ENCODE results near the gene KRTAP12-2. TPM values are rescaled to one million over a fixed set of nuclear protein-coding genes. Genes with fewer than 3 reads are reported as not detected.
"Not testable (repeated sequence)": the region's sequence is repeated elsewhere in the genome, so short reads cannot be mapped to it uniquely, and the experiment has no call there.

Gene KRTAP12-2
- total RNA-seq, 1 experiment from 2014 or later, result not detected

GRCh38 chr21:44697811-44698734 is 31.3 kb upstream of the KRTAP12-2 start:
- no peak for DNase-seq (ENCODE audit: low spot score)
- H3K9me3 Mint-ChIP-seq, result peaks cover 12% of the 10 kb centered on the region
- peaks cover 76% of the 10 kb centered on the region for H3K4me1 Mint-ChIP-seq
- peaks cover 4% of the 10 kb centered on the region for H3K27me3 Mint-ChIP-seq (ENCODE audit: low read depth)
- ChIA-PET POLR2A (interaction anchor here (1.2 kb wide), 1 partner anchor 96 kb away, joined by 3 read pairs; no protein-coding TSS in a partner anchor), CTCF (interaction anchor here (0.6 to 2.2 kb wide), 5 partner anchors 8 to 441 kb away, joined by 3 to 11 read pairs (median 3); partner anchors contain the start of gene TSPEAR)
- no peak overlapping the region for H3K4me3 Mint-ChIP-seq
- TF ChIP-seq ZNF138 (CRISPR knock-in tag; conservative IDR thresholded peaks at IDR 0.05) (no peak), IRF2 (CRISPR knock-in tag; IDR thresholded peaks at IDR 0.05; ENCODE audit: borderline replicate concordance, low read depth) (no peak), ZNF423 (CRISPR knock-in tag; IDR thresholded peaks at IDR 0.05) (no peak), ELF4 (CRISPR knock-in tag; IDR thresholded peaks at IDR 0.05; ENCODE audit: low read depth) (no peak), USF2 (CRISPR knock-in tag; IDR thresholded peaks at IDR 0.05) (no peak), ZSCAN18 (CRISPR knock-in tag; IDR thresholded peaks at IDR 0.05) (no peak)
- peak; percentile 66 for ATAC-seq
- H3K27ac Mint-ChIP-seq, result peak overlapping the region; percentile 27; the same call in 1 of the 2 replicates
- H3K36me3 Mint-ChIP-seq, result peaks cover 12% of the 10 kb centered on the region

- not testable (repeated sequence) for H3K4me3 Mint-ChIP-seq; DNase-seq (ENCODE audit: low spot score); H3K27me3 Mint-ChIP-seq (ENCODE audit: low read depth); ATAC-seq
- H3K4me1 Mint-ChIP-seq, result peaks cover 68% of the 10 kb centered on the region
- peak; percentile 59; the same call in 1 of the 2 replicates for TF ChIP-seq ZNF121 (CRISPR knock-in tag; IDR thresholded peaks at IDR 0.05)
- peaks cover 19% of the 10 kb centered on the region for H3K36me3 Mint-ChIP-seq
- ChIA-PET POLR2A (interaction anchor here (1.2 kb wide), 1 partner anchor 96 kb away, joined by 3 read pairs; no protein-coding TSS in a partner anchor), CTCF (interaction anchor here (0.7 to 2.2 kb wide), 5 partner anchors 9 to 122 kb away, joined by 3 to 11 read pairs (median 3); partner anchors contain the start of gene TSPEAR)
- peaks cover 20% of the 10 kb centered on the region for H3K9me3 Mint-ChIP-seq
- peak within 1 kb of the TSS; percentile 27; the same call in 1 of the 2 replicates for H3K27ac Mint-ChIP-seq
Observed at GRCh38 chr21:44697172-44697810, 30.6 kb upstream of the KRTAP12-2 start, which contains the start of gene KRTAP10-12. KRTAP10-12 (plus strand) TSS chr21:44697172; CDS start chr21:44697202, 30 bp downstream.

GRCh38 chr21:44696572-44696971 is 29.8 kb upstream of the KRTAP12-2 start:
- ChIA-PET CTCF (interaction anchor here (1.0 to 2.2 kb wide), 3 partner anchors 10 to 97 kb away, joined by 3 to 11 read pairs (median 6); no protein-coding TSS in a partner anchor), POLR2A (interaction anchor here (1.2 to 1.4 kb wide), 2 partner anchors 10 to 97 kb away, joined by 3 read pairs; no protein-coding TSS in a partner anchor)
- Mint-ChIP-seq H3K4me3 (no peak overlapping the region; the same call in 1 of the 2 replicates), H3K4me1 (peaks cover 62% of the 10 kb centered on the region), H3K36me3 (peaks cover 20% of the 10 kb centered on the region), H3K27me3 (ENCODE audit: low read depth) (peaks cover 4% of the 10 kb centered on the region), H3K27ac (peak overlapping the region; percentile 13; the same call in 1 of the 2 replicates), H3K9me3 (peaks cover 22% of the 10 kb centered on the region)
- ATAC-seq, result peak; percentile 8; the same call in 1 of the 2 replicates
- no peak for DNase-seq (ENCODE audit: low spot score)
- TF ChIP-seq SMAD3 (CRISPR knock-in tag; IDR thresholded peaks at IDR 0.05; ENCODE audit: borderline replicate concordance), result no peak
- no peak for TF ChIP-seq IRF1 (CRISPR knock-in tag; IDR thresholded peaks at IDR 0.05)
- TF ChIP-seq ZNF671 (CRISPR knock-in tag; IDR thresholded peaks at IDR 0.05), result no peak
- TF ChIP-seq EMX1 (CRISPR knock-in tag; IDR thresholded peaks at IDR 0.05), result no peak
- no peak for TF ChIP-seq ZNF423 (CRISPR knock-in tag; IDR thresholded peaks at IDR 0.05)
- TF ChIP-seq USF1 (CRISPR knock-in tag; IDR thresholded peaks at IDR 0.05), result no peak
- TF ChIP-seq ZNF396 (CRISPR knock-in tag; IDR thresholded peaks at IDR 0.05; ENCODE audit: borderline replicate concordance), result no peak
- no peak for TF ChIP-seq JUN (CRISPR knock-in tag; IDR thresholded peaks at IDR 0.05)
- no peak for TF ChIP-seq E2F1 (CRISPR knock-in tag; IDR thresholded peaks at IDR 0.05)
- no peak for TF ChIP-seq ZNF138 (CRISPR knock-in tag; conservative IDR thresholded peaks at IDR 0.05)
- no peak for TF ChIP-seq ZNF425 (CRISPR knock-in tag; conservative IDR thresholded peaks at IDR 0.05)
- TF ChIP-seq GABPB1 (CRISPR knock-in tag; IDR thresholded peaks at IDR 0.05), result no peak
- TF ChIP-seq FOXJ3 (CRISPR knock-in tag; IDR thresholded peaks at IDR 0.05; ENCODE audit: borderline replicate concordance), result no peak
